ENCODE measurements around the gene VHLL.

The VHLL gene

DNA sequence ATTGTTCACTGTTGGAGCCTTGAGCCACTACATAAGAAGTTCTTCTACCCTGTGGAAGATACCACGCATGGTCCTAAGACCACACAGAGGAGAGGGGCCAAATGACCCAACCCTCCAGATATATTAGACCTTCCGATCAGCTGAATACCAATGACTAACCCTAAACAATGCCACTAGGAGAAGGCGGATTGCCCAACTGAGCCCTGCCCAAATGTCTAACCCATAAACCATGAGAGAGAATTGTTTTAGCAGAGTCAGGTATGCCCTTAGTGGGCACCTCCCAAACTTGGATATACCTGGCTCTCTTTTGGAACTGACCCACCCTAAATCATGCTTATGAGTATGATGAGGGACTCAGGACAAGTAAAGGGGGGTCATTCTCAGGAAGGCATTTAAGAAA lies 28.8 kb downstream of the VHLL start:
- Histone ChIP-seq H3K4me1 (ENCODE audit: control insufficient read depth, insufficient read depth, low read length) (no peaks in the 10 kb centered on the region), H3K4me3 (ENCODE audit: low read depth, low read length) (no peak overlapping the region), H3K9ac (ENCODE audit: low read depth, low read length) (no peak overlapping the region), H3K27me3 (ENCODE audit: control insufficient read depth, insufficient read depth, low read length) (no peaks in the 10 kb centered on the region), H3K36me3 (ENCODE audit: control insufficient read depth, insufficient read depth, low read length) (peaks cover 77% of the 10 kb centered on the region), H3K9me3 (ENCODE audit: control insufficient read depth, insufficient read depth, low read length) (no peaks in the 10 kb centered on the region)

DNA sequence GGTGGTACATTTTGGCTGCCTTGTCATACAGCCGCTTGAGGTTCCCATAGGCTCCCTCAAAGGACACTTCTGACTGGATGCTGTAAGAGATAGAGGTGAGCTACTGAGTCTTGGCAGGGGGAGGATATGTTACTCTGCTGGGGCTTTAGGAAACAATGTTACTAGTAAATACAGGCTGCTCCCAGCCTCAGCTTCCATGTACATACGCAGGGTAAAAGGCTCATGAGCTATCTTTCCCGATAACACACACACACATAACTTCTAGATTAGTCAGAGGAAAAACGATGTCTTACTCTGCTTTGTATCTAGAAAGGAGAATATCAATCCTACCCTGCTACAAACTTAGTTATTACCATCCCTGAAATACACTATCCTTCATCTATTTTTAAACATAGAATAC lies 30.8 kb downstream of the VHLL start:
- Histone ChIP-seq H3K9ac (ENCODE audit: low read depth, low read length) (no peak overlapping the region), H3K4me3 (ENCODE audit: low read depth, low read length) (no peak overlapping the region), H3K36me3 (ENCODE audit: control insufficient read depth, insufficient read depth, low read length) (peaks cover 71% of the 10 kb centered on the region), H3K27me3 (ENCODE audit: control insufficient read depth, insufficient read depth, low read length) (no peaks in the 10 kb centered on the region), H3K9me3 (ENCODE audit: control insufficient read depth, insufficient read depth, low read length) (no peaks in the 10 kb centered on the region), H3K4me1 (ENCODE audit: control insufficient read depth, insufficient read depth, low read length) (no peaks in the 10 kb centered on the region)

GRCh38 chr1:156266051-156266450 lies 33.1 kb downstream of the VHLL start:
- no peaks in the 10 kb centered on the region for H3K9me3 ChIP-seq (ENCODE audit: control insufficient read depth, insufficient read depth, low read length)
- no peaks in the 10 kb centered on the region for H3K27me3 ChIP-seq (ENCODE audit: control insufficient read depth, insufficient read depth, low read length)
- peaks cover 69% of the 10 kb centered on the region for H3K36me3 ChIP-seq (ENCODE audit: control insufficient read depth, insufficient read depth, low read length)
- no peak overlapping the region for H3K9ac ChIP-seq (ENCODE audit: low read depth, low read length)
- no peaks in the 10 kb centered on the region for H3K4me1 ChIP-seq (ENCODE audit: control insufficient read depth, insufficient read depth, low read length)
- no peak overlapping the region for H3K4me3 ChIP-seq (ENCODE audit: low read depth, low read length)

- H3K4me3 ChIP-seq (ENCODE audit: low read depth, low read length), result no peak overlapping the region
- H3K4me1 ChIP-seq (ENCODE audit: control insufficient read depth, insufficient read depth, low read length), result no peaks in the 10 kb centered on the region
- H3K9me3 ChIP-seq (ENCODE audit: control insufficient read depth, insufficient read depth, low read length), result no peaks in the 10 kb centered on the region
- H3K27me3 ChIP-seq (ENCODE audit: control insufficient read depth, insufficient read depth, low read length), result no peaks in the 10 kb centered on the region
- no peak overlapping the region for H3K9ac ChIP-seq (ENCODE audit: low read depth, low read length)
- H3K36me3 ChIP-seq (ENCODE audit: control insufficient read depth, insufficient read depth, low read length), result peaks cover 82% of the 10 kb centered on the region
Measured at GRCh38 chr1:156263288-156263655, 35.8 kb downstream of the VHLL start.

- Histone ChIP-seq H3K36me3 (ENCODE audit: control insufficient read depth, insufficient read depth, low read length) (peaks cover 82% of the 10 kb centered on the region), H3K4me1 (ENCODE audit: control insufficient read depth, insufficient read depth, low read length) (no peaks in the 10 kb centered on the region), H3K9ac (ENCODE audit: low read depth, low read length) (no peak overlapping the region), H3K9me3 (ENCODE audit: control insufficient read depth, insufficient read depth, low read length) (no peaks in the 10 kb centered on the region), H3K27me3 (ENCODE audit: control insufficient read depth, insufficient read depth, low read length) (no peaks in the 10 kb centered on the region), H3K4me3 (ENCODE audit: low read depth, low read length) (no peak overlapping the region)
Measured at GRCh38 chr1:156262461-156263287, 36.4 kb downstream of the VHLL start.

DNA sequence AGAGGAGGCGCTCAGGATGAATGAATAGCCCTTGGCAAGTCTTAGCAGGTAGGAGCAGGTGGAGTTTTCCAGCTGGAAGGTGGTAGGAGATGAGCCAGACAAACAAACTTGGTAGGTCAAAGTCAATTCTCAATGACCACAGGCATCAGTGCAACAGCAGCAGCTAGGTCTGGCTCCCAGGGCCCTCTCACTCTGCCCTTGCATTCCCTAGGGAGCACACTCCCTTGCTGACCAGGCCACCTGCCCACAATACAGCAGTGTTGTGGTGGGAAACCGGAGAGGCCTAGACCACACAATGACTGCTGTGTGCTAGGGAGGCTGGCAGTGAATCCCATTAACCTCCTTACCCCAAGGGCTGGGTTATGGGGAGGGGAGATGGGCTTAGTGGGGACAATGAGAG lies 38.2 kb downstream of the VHLL start:
- peaks cover 78% of the 10 kb centered on the region for H3K36me3 ChIP-seq (ENCODE audit: control insufficient read depth, insufficient read depth, low read length)
- H3K27me3 ChIP-seq (ENCODE audit: control insufficient read depth, insufficient read depth, low read length), result no peaks in the 10 kb centered on the region
- H3K9ac ChIP-seq (ENCODE audit: low read depth, low read length), result no peak overlapping the region
- H3K9me3 ChIP-seq (ENCODE audit: control insufficient read depth, insufficient read depth, low read length), result no peaks in the 10 kb centered on the region
- no peaks in the 10 kb centered on the region for H3K4me1 ChIP-seq (ENCODE audit: control insufficient read depth, insufficient read depth, low read length)
- no peak overlapping the region for H3K4me3 ChIP-seq (ENCODE audit: low read depth, low read length)

DNA sequence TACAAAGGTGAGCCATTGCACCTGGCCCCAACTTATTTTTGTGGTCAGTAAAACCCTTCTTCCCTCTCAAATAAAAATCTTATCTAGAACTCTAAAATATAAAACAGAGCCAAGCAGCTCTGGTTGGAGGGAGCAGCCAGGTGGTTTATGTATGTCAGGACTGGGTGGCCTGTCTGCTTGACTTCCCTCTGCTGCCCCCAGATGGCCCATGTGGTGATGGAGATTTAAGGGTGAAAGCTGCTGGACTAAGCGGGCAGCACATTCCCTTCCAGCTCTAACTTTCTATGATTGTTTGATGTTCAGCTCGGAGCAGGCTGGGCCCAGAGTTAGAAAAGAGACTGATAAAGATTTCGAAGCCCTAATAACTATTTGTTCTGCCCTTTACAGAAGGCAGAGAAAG lies 39.3 kb downstream of the VHLL start:
- Histone ChIP-seq H3K9me3 (ENCODE audit: control insufficient read depth, insufficient read depth, low read length) (no peaks in the 10 kb centered on the region), H3K4me1 (ENCODE audit: control insufficient read depth, insufficient read depth, low read length) (no peaks in the 10 kb centered on the region), H3K9ac (ENCODE audit: low read depth, low read length) (no peak overlapping the region), H3K27me3 (ENCODE audit: control insufficient read depth, insufficient read depth, low read length) (no peaks in the 10 kb centered on the region), H3K36me3 (ENCODE audit: control insufficient read depth, insufficient read depth, low read length) (peaks cover 67% of the 10 kb centered on the region), H3K4me3 (ENCODE audit: low read depth, low read length) (no peak overlapping the region)

DNA sequence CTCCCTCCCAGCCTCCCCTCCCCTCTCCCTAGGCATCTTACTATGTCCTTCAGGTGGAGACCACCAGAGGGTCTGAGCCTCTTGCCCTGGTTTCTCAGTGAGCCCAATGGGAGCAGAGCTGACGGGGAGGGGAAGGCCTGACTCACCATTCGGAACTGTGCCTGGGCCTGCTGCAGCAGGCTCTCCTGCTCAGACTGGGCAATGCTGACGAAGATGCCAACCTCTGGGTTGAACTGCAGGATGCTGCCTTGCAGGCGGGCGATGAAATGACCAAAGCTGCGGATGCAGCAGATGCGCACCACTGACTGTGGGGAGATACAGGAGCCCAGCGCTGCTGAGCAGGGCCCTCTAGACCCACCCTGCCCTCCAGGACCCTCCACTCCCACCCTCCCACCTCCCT lies 40.2 kb downstream of the VHLL start:
- H3K27me3 ChIP-seq (ENCODE audit: control insufficient read depth, insufficient read depth, low read length), result no peaks in the 10 kb centered on the region
- H3K36me3 ChIP-seq (ENCODE audit: control insufficient read depth, insufficient read depth, low read length), result peaks cover 64% of the 10 kb centered on the region
- no peak overlapping the region for H3K9ac ChIP-seq (ENCODE audit: low read depth, low read length)
- H3K4me1 ChIP-seq (ENCODE audit: control insufficient read depth, insufficient read depth, low read length), result no peaks in the 10 kb centered on the region
- no peaks in the 10 kb centered on the region for H3K9me3 ChIP-seq (ENCODE audit: control insufficient read depth, insufficient read depth, low read length)
- H3K4me3 ChIP-seq (ENCODE audit: low read depth, low read length), result no peak overlapping the region

- Histone ChIP-seq H3K4me3 (ENCODE audit: low read depth, low read length) (no peak overlapping the region), H3K9ac (ENCODE audit: low read depth, low read length) (no peak overlapping the region), H3K4me1 (ENCODE audit: control insufficient read depth, insufficient read depth, low read length) (no peaks in the 10 kb centered on the region), H3K9me3 (ENCODE audit: control insufficient read depth, insufficient read depth, low read length) (no peaks in the 10 kb centered on the region), H3K36me3 (ENCODE audit: control insufficient read depth, insufficient read depth, low read length) (peaks cover 67% of the 10 kb centered on the region), H3K27me3 (ENCODE audit: control insufficient read depth, insufficient read depth, low read length) (no peaks in the 10 kb centered on the region)
Measured at GRCh38 chr1:156257711-156258110, 41.4 kb downstream of the VHLL start.

- H3K4me3 ChIP-seq (ENCODE audit: low read depth, low read length), result no peak overlapping the region
- peaks cover 70% of the 10 kb centered on the region for H3K36me3 ChIP-seq (ENCODE audit: control insufficient read depth, insufficient read depth, low read length)
- no peak overlapping the region for H3K9ac ChIP-seq (ENCODE audit: low read depth, low read length)
- no peaks in the 10 kb centered on the region for H3K9me3 ChIP-seq (ENCODE audit: control insufficient read depth, insufficient read depth, low read length)
- H3K27me3 ChIP-seq (ENCODE audit: control insufficient read depth, insufficient read depth, low read length), result no peaks in the 10 kb centered on the region
- no peaks in the 10 kb centered on the region for H3K4me1 ChIP-seq (ENCODE audit: control insufficient read depth, insufficient read depth, low read length)
Measured at GRCh38 chr1:156253634-156254033, 45.5 kb downstream of the VHLL start.

DNA sequence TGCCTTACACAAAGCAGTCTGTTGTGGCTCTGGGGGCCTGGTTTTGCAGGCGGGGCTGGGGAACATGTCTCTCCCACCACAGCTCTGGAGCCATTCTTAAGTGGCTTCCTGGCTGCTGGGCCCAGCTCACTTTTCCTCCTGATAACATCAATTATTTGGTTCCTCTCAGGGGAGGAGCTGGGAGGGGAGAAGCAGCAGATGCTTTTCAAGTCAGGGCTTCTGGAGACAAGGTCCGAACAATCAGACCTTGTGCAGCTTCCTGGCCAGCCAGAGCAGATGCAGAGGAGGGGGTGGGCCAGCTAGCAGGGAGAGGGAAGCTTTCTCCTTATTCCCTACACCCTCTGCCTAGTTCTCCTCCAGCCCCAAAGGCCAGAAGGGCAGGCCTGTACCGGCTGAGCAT lies 47.6 kb downstream of the VHLL start:
- Histone ChIP-seq H3K27me3 (ENCODE audit: control insufficient read depth, insufficient read depth, low read length) (no peaks in the 10 kb centered on the region), H3K36me3 (ENCODE audit: control insufficient read depth, insufficient read depth, low read length) (peaks cover 53% of the 10 kb centered on the region), H3K9me3 (ENCODE audit: control insufficient read depth, insufficient read depth, low read length) (no peaks in the 10 kb centered on the region)

DNA sequence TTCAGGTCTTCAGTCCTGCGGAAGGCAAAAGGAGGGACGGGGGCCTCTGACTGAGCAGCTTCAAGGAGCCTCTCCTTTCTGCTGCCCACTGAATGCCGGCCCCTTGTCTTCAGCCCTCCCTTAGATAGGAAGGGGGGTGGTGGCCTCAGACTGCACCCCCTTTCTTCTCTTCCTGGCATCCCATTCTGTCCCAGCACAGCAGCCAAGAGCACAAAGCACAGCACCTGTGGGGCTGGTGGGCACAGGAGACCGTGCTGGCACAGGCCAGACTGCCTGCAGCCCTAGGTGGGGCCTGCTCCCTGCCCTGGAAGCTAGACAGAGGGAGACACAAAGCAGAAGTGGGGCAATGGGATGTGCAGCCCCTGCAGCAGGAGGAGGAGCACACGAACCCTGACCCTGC lies 49.5 kb downstream of the VHLL start:
- H3K4me1 ChIP-seq (ENCODE audit: control insufficient read depth, insufficient read depth, low read length), result no peaks in the 10 kb centered on the region
- no peak overlapping the region for H3K4me3 ChIP-seq (ENCODE audit: low read depth, low read length)
- H3K36me3 ChIP-seq (ENCODE audit: control insufficient read depth, insufficient read depth, low read length), result peaks cover 49% of the 10 kb centered on the region
- H3K27me3 ChIP-seq (ENCODE audit: control insufficient read depth, insufficient read depth, low read length), result no peaks in the 10 kb centered on the region
- H3K9me3 ChIP-seq (ENCODE audit: control insufficient read depth, insufficient read depth, low read length), result no peaks in the 10 kb centered on the region
- no peak overlapping the region for H3K9ac ChIP-seq (ENCODE audit: low read depth, low read length)

More for the DNA sequence above, 47.6 kb downstream of the VHLL start:
- no peak overlapping the region for H3K9ac ChIP-seq (ENCODE audit: low read depth, low read length)
- H3K4me3 ChIP-seq (ENCODE audit: low read depth, low read length), result no peak overlapping the region
- H3K4me1 ChIP-seq (ENCODE audit: control insufficient read depth, insufficient read depth, low read length), result no peaks in the 10 kb centered on the region

Data from iPS-15b (cell line).